A673 (cell line): ENCODE results near the gene UCK2. TPM values are rescaled to one million over a fixed set of nuclear protein-coding genes. Genes with fewer than 3 reads are reported as not detected.

ENCODE experiments used
- BruUV-seq: library from RNA; stranded (reverse); fragments of 400-500 nt; replicated peaks from 2 replicates; lab custom pipeline; 2021; lab: Mats Ljungman, UMichigan
- CTCF ChIA-PET: fragments of 300-600 bp; sonication (Branson Sonifier 250); formaldehyde crosslinking; loops from one replicate; lab custom pipeline; 2022; ENCODE audit warnings: antibody characterized with exemption; lab: Charles Lee
- POLR2A ChIA-PET: fragments of 300-600 bp; sonication (Branson Sonifier 250); formaldehyde crosslinking; loops from one replicate; lab custom pipeline; 2022; ENCODE audit warnings: antibody characterized with exemption; ENCODE audit not compliant: low non-redundant PET; lab: Charles Lee
- DNase-seq: peaks from one replicate; pipeline ENCODE4 v3.0.0-alpha.2; 2015; ENCODE audit warnings: low spot score
- H3K27ac ChIP-seq: fragments of 200-600 bp; sonication (generic); 2 replicates; pipeline ENCODE4 v1.5.1; 2016; ENCODE audit warnings: mixed run types, low read depth, mild to moderate bottlenecking, mixed read lengths, antibody characterized with exemption, low read length; ENCODE audit not compliant: poor library complexity, severe bottlenecking
- H3K27me3 ChIP-seq: fragments of 200-600 bp; sonication (generic); replicated peaks from 2 replicates; pipeline ENCODE4 v1.6.1; 2017; ENCODE audit warnings: mixed run types, low read depth, mild to moderate bottlenecking, mixed read lengths, antibody characterized with exemption, low read length; ENCODE audit not compliant: insufficient read depth, poor library complexity
- H3K36me3 ChIP-seq: fragments of 200-600 bp; sonication (generic); 2 replicates; pipeline ENCODE4 v1.6.1; 2016; ENCODE audit warnings: mixed run types, mild to moderate bottlenecking, mixed read lengths, antibody characterized with exemption, low read length; ENCODE audit not compliant: insufficient read depth, poor library complexity, severe bottlenecking
- H3K4me1 ChIP-seq: fragments of 200-600 bp; sonication (generic); 2 replicates; pipeline ENCODE4 v1.6.1; 2017; ENCODE audit warnings: mixed run types, mild to moderate bottlenecking, mixed read lengths, antibody characterized with exemption, low read length; ENCODE audit not compliant: insufficient read depth, poor library complexity, severe bottlenecking
- H3K4me3 ChIP-seq: fragments of 200-600 bp; sonication (generic); 2 replicates; pipeline ENCODE4 v1.5.1; 2016; ENCODE audit warnings: low read depth, mixed run types, mild to moderate bottlenecking, mixed read lengths, low read length; ENCODE audit not compliant: poor library complexity, severe bottlenecking
- H3K9me3 ChIP-seq: fragments of 200-600 bp; sonication (generic); 2 replicates; pipeline ENCODE4 v1.6.1; 2016; ENCODE audit warnings: mixed run types, low read depth, mild to moderate bottlenecking, mixed read lengths, antibody characterized with exemption, low read length; ENCODE audit not compliant: poor library complexity, severe bottlenecking
- CTCF ChIP-seq: fragments of 300-800, 200-600 bp; sonication (generic); conservative IDR thresholded peaks from 2 replicates; pipeline ENCODE4 v1.5.1; 2017; ENCODE audit warnings: low read depth, mild to moderate bottlenecking, antibody characterized with exemption, low read length, moderate library complexity, mixed read lengths
- EZH2 ChIP-seq: fragments of 200-600 bp; sonication (generic); IDR thresholded peaks from 2 replicates; pipeline ENCODE4 v1.6.1; 2017; ENCODE audit warnings: borderline replicate concordance, low read depth, mild to moderate bottlenecking, mixed read lengths, antibody characterized with exemption, low read length; ENCODE audit not compliant: poor library complexity, severe bottlenecking
- intact Hi-C: fragments of 100-400 bp; cut with micrococcal nuclease; formaldehyde crosslinking; loops from one replicate; pipeline ENCODE4 v1.10.0; 2022; ENCODE audit not compliant: unreplicated experiment
- total RNA-seq: library from RNA; stranded (reverse); gene quantifications from 2 replicates; pipeline ENCODE4 v1.2.3, GENCODE V29; 2021

The UCK2 gene
- total RNA-seq, 1 experiment from 2014 or later: 78.7 TPM

- Histone ChIP-seq H3K4me3 (no peak overlapping the region), H3K36me3 (no peaks in the 10 kb centered on the region), H3K4me1 (no peaks in the 10 kb centered on the region), H3K9me3 (no peaks in the 10 kb centered on the region), H3K27ac (no peak overlapping the region), H3K27me3 (no peaks in the 10 kb centered on the region)
- no TSS peak for BruUV-seq
- CTCF ChIA-PET: no interaction called here
- intact Hi-C loops: loop anchor here (10.0 kb wide), 1 partner anchor 57 kb away; no protein-coding TSS in a partner anchor
- TF ChIP-seq CTCF (no peak), EZH2 (no peak)
- POLR2A ChIA-PET: no interaction called here
- no peak for DNase-seq
Measured at GRCh38 chr1:165807613-165808012, 19.8 kb upstream of the UCK2 start.

- no peaks in the 10 kb centered on the region for H3K4me1 ChIP-seq
- no peak for DNase-seq
- no peaks in the 10 kb centered on the region for H3K36me3 ChIP-seq
- no peaks in the 10 kb centered on the region for H3K9me3 ChIP-seq
- H3K27me3 ChIP-seq: no peaks in the 10 kb centered on the region
- ChIA-PET POLR2A (no interaction called here), CTCF (no interaction called here)
- intact Hi-C loops: no loop called here
- H3K27ac ChIP-seq: no peak overlapping the region
- BruUV-seq: no TSS peak
- TF ChIP-seq EZH2 (no peak), CTCF (no peak)
- no peak overlapping the region for H3K4me3 ChIP-seq
Measured at GRCh38 chr1:165815725-165816124, 11.7 kb upstream of the UCK2 start.

GRCh38 chr1:165816157-165816556, 11.3 kb upstream of the UCK2 start:
- intact Hi-C loops: no loop called here
- ChIA-PET CTCF (no interaction called here), POLR2A (no interaction called here)
- no peaks in the 10 kb centered on the region for H3K36me3 ChIP-seq
- no TSS peak for BruUV-seq
- no peak overlapping the region for H3K27ac ChIP-seq
- DNase-seq: no peak
- TF ChIP-seq EZH2 (no peak), CTCF (no peak)
- H3K4me1 ChIP-seq: no peaks in the 10 kb centered on the region
- no peak overlapping the region for H3K4me3 ChIP-seq
- no peaks in the 10 kb centered on the region for H3K27me3 ChIP-seq
- H3K9me3 ChIP-seq: no peaks in the 10 kb centered on the region
